Activated CD8-positive, alpha-beta memory T cell treated with anti-CD3 and anti-CD28 coated beads for 4 hours (primary cell): Measurements from ENCODE around the gene RAVER1.

Experiments
- DNase-seq, 2 donors: peaks; one replicate each; pipeline ENCODE4 v3.0.0-alpha.2; 2020; ENCODE audit warnings: low read depth in 2 of 2

Gene RAVER1

GRCh38 chr19:10317857-10318462, 15.4 kb downstream of the RAVER1 start:
- no peak for DNase-seq

DNA sequence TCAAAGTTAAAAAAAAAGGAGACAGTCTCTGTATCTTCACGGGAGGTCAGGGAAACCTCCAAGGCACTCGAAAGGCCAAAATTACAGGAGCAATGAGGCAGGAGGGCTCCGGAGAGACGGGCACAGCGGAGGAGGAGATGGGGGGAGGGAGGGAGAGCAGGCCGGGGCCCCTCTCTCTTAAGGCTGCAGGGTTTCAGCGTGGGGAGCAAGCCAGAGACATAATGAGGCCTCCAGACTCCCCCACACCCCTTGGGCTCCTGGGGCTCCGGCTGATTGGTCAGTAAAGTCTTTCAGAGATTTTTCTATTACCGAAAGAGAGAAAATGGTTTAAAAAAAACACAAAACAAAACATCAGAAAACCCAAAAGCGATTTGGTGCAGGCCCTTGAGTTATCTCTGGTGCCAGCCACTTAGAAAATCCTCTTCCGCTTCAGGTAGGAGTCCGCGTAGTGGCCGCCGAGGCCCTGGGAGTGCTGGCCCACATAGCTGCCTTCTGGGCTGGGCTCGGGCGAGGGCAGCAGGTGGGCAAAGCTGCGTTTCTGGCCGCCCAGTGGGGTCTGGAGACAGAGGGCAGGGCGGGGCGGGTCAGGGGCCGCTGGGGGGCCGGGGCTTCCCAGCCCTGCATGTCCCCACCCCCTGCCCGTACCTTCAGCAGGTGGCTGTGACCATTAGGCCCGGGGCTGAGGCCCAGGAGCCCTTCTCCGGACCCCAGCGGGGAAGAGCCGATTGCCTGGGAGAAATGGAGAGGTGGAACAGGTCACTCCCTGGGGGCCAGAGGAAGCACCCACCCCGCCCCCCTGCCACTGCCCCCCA, 16.1 kb downstream of the RAVER1 start:
- DNase-seq = no peak

- DNase-seq = no peak
Measured at GRCh38 chr19:10316229-10317044, 16.9 kb downstream of the RAVER1 start.

GRCh38 chr19:10315335-10316214, 17.8 kb downstream of the RAVER1 start, which contains the start of gene FDX2:
FDX2 (minus strand) TSS chr19:10316015; CDS start chr19:10315996, 19 bp downstream.
- DNase-seq = peak; percentile 83 to 87

DNA sequence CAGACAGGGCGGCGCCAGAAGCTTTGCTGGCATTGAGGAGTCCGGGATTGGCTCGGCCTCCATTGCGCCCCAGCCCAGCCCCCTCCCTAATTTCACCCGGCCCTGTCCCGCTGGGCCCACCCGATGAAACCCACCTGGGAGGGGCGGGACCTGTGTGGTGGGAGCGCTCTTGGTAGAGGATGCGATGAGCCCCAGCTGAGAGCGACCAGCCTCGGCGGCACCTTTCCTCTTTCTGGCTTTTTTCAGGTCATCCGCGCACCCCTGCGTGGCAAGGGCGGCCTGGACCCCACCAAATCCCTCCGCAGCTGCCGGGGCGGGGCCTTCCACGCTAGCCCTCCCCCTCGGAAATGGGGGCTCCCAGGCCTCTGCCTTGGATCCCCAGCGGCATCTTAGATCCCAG, 23.9 kb downstream of the RAVER1 start, which contains the start of gene ZGLP1:
ZGLP1 (minus strand) TSS at position 393 of the 400 bp plus-strand sequence.
- no peak for DNase-seq

DNA sequence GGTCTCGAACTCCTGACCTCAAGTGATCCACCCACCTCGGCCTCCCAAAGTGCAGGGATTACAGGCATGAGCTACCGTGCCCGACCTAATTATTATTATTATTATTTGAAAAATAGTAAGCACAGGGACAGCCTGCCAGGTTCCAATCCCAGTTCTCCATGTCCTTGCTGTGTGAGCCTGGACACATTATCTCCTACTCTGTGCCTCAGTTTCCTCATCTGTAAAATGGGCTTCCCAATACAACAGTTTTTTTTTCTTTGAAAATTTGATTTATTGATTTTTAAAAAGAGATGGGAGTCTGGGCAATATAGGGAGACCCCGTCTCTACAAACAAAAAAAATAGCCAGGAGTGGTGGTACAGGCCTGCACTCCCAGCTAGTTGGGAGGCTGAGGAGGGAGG, 27.0 kb downstream of the RAVER1 start:
- DNase-seq = no peak

DNA sequence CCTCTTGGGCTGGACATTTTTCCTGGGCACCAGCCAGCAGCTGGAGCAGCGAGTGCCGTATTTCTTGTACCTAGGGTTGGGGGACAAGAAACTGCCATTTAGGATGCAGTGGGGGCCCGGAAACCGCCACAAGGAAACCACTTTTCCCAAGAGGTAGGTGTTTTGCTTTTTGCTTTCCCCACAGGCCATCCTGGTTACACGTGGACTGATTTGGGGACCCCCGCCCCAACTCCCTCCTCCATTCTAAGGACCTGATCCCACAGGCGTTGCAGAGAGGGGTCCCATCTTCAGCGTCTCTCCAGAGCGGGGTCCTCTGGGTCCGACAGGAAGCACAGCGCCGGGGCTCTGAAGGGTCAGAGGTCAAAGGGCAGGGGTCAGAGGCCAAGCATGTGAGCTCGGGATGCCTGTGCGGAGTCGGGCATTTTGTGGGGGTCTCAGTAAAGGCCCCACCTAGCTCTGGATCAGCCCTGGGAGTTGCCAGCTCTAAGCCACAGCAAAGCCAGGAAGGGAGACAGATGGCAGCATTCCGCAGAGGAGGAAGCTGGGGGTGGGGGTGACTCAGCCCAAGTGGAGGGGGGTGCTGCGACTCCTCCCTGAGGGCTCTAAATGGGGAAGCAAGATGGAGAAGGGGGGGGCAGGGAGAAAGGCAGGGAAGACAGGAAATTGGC, 28.1 kb downstream of the RAVER1 start:
- DNase-seq = no peak

- DNase-seq = no peak
Measured at GRCh38 chr19:10299545-10300458, 33.5 kb downstream of the RAVER1 start.

DNA sequence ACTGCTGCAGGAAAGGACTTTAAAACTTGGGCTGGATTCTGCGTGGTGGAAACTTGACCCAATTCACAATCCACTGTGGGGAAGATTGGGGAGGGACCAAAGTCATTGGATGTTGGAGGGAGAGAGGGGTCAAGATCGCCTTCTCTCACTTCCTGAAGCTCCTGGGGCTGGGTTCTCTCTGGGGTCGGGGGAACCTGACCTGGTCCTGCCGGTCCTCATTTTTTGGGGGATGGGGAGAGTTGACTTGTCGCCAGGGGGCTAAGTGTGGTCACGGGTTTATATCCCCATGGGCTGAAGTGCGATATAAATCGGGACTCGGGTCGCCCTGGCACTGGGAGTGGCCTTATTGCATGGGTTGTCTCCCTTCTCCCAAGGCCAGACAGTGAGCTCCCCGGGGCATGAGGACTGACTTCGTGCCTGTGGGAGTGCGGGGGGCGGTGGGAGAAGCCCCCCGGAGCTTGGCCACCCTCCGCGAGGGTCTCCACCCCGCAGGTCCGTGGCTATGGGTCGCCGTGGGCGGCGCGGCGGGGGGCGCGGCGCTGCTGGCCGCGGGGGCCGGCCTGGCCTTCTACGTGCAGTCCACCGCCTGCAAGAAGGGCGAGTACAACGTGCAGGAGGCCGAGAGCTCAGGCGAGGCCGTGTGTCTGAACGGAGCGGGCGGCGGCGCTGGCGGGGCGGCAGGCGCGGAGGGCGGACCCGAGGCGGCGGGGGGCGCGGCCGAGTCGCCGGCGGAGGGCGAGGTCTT, 37.3 kb downstream of the RAVER1 start:
- DNase-seq = no peak

- DNase-seq = peak in 1 of 2 donors; percentile 47
Measured at GRCh38 chr19:10295305-10295846, 38.0 kb downstream of the RAVER1 start.

- no peak for DNase-seq
Measured at GRCh38 chr19:10294368-10294697, 39.0 kb downstream of the RAVER1 start.

GRCh38 chr19:10293637-10294367, 39.5 kb downstream of the RAVER1 start:
- no peak for DNase-seq

GRCh38 chr19:10292789-10293636, 40.3 kb downstream of the RAVER1 start:
- DNase-seq = no peak

GRCh38 chr19:10292206-10292788, 41.0 kb downstream of the RAVER1 start:
- DNase-seq = peak in 1 of 2 donors; percentile 62

- no peak for DNase-seq
Measured at GRCh38 chr19:10291554-10292205, 41.6 kb downstream of the RAVER1 start.

- no peak for DNase-seq
Measured at GRCh38 chr19:10290876-10291553, 42.3 kb downstream of the RAVER1 start.
